H9 (cell line): ENCODE results near the gene PSAPL1. TPM values are rescaled to one million over a fixed set of nuclear protein-coding genes. Genes with fewer than 3 reads are reported as not detected.

Source experiments
- DNase-seq: peaks from one replicate; pipeline ENCODE4 v3.0.0-alpha.2; 2017
- H2AFZ ChIP-seq: one replicate; pipeline ENCODE4 v1.6.1; 2013; ENCODE audit warnings: mild to moderate bottlenecking, low read length, control low read depth, moderate library complexity
- H2AK5ac ChIP-seq: 2 replicates; pipeline ENCODE4 v1.6.1; 2013; ENCODE audit warnings: low read length, control low read depth, mixed read lengths; ENCODE audit not compliant: insufficient read length
- H2BK120ac ChIP-seq: one replicate; pipeline ENCODE4 v1.6.1; 2013; ENCODE audit warnings: low read depth, mild to moderate bottlenecking, low read length, control low read depth, inconsistent platforms; ENCODE audit not compliant: poor library complexity, severe bottlenecking
- H2BK12ac ChIP-seq: 2 replicates; pipeline ENCODE4 v1.6.1; 2013; ENCODE audit warnings: low read length, control low read depth, mixed read lengths, low read depth; ENCODE audit not compliant: insufficient read length
- H2BK15ac ChIP-seq: 2 replicates; pipeline ENCODE4 v1.6.1; 2013; ENCODE audit warnings: low read depth, low read length, control low read depth
- H2BK20ac ChIP-seq: one replicate; pipeline ENCODE4 v1.6.1; 2013; ENCODE audit warnings: low read depth, mild to moderate bottlenecking, low read length, control low read depth, inconsistent platforms; ENCODE audit not compliant: poor library complexity, severe bottlenecking
- H2BK5ac ChIP-seq: 2 replicates; pipeline ENCODE4 v1.6.1; 2013; ENCODE audit warnings: low read length, control low read depth, mixed read lengths; ENCODE audit not compliant: insufficient read length
- H3K14ac ChIP-seq: 2 replicates; pipeline ENCODE4 v1.6.1; 2013; ENCODE audit warnings: low read length, control low read depth; ENCODE audit not compliant: insufficient read depth
- H3K18ac ChIP-seq: 2 replicates; pipeline ENCODE4 v1.6.1; 2013; ENCODE audit warnings: low read depth, mild to moderate bottlenecking, mixed read lengths, low read length, control low read depth; ENCODE audit not compliant: insufficient read length
- H3K23ac ChIP-seq: 2 replicates; pipeline ENCODE4 v1.6.1; 2013; ENCODE audit warnings: low read length, control low read depth, mixed read lengths, low read depth; ENCODE audit not compliant: insufficient read length
- H3K23me2 ChIP-seq: 2 replicates; pipeline ENCODE4 v1.6.1; 2013; ENCODE audit warnings: low read depth, mild to moderate bottlenecking, mixed read lengths, low read length, control low read depth; ENCODE audit not compliant: insufficient read length, poor library complexity, severe bottlenecking
- H3K27ac ChIP-seq: 2 replicates; pipeline ENCODE4 v1.5.1; 2013; ENCODE audit warnings: low read length, control low read depth, mixed read lengths, low read depth; ENCODE audit not compliant: insufficient read length
- H3K27me3 ChIP-seq: 2 replicates; pipeline ENCODE4 v1.6.1; 2013; ENCODE audit warnings: low read length, control low read depth, inconsistent platforms; ENCODE audit not compliant: insufficient read depth
- H3K4ac ChIP-seq: 2 replicates; pipeline ENCODE4 v1.6.1; 2013; ENCODE audit warnings: low read depth, mild to moderate bottlenecking, control low read depth, inconsistent platforms, low read length, moderate library complexity
- H3K4me1 ChIP-seq: 2 replicates; pipeline ENCODE4 v1.6.1; 2013; ENCODE audit warnings: low read length, control low read depth, inconsistent platforms; ENCODE audit not compliant: insufficient read depth
- H3K4me2 ChIP-seq: 2 replicates; pipeline ENCODE4 v1.6.1; 2013; ENCODE audit warnings: low read length, control low read depth, mixed read lengths; ENCODE audit not compliant: insufficient read length, insufficient read depth
- H3K56ac ChIP-seq: 2 replicates; pipeline ENCODE4 v1.6.1; 2013; ENCODE audit warnings: low read depth, mild to moderate bottlenecking, mixed read lengths, low read length, control low read depth; ENCODE audit not compliant: insufficient read length
- H3K79me1 ChIP-seq: 2 replicates; pipeline ENCODE4 v1.6.1; 2013; ENCODE audit warnings: low read depth, mild to moderate bottlenecking, moderate library complexity, low read length, control low read depth, inconsistent platforms; ENCODE audit not compliant: insufficient read depth, poor library complexity, severe bottlenecking
- H3K79me2 ChIP-seq: 2 replicates; pipeline ENCODE4 v1.6.1; 2013; ENCODE audit warnings: low read length, control low read depth, inconsistent platforms; ENCODE audit not compliant: insufficient read depth
- H3K9ac ChIP-seq: 2 replicates; pipeline ENCODE4 v1.6.1; 2013; ENCODE audit warnings: low read length, control low read depth, mixed read lengths; ENCODE audit not compliant: insufficient read length; ENCODE audit errors: extremely low read depth
- H3K9me3 ChIP-seq: one replicate; pipeline ENCODE4 v1.6.1; 2013; ENCODE audit warnings: low read depth, low read length, inconsistent platforms; ENCODE audit not compliant: control insufficient read depth
- H3T11ph ChIP-seq: one replicate; pipeline ENCODE4 v1.6.1; 2013; ENCODE audit warnings: mild to moderate bottlenecking, low read length, control low read depth, inconsistent platforms
- H4K20me1 ChIP-seq: one replicate; pipeline ENCODE4 v1.6.1; 2013; ENCODE audit not compliant: control insufficient read depth, insufficient read length, insufficient read depth
- H4K5ac ChIP-seq: 2 replicates; pipeline ENCODE4 v1.6.1; 2013; ENCODE audit warnings: low read depth, mild to moderate bottlenecking, mixed read lengths, low read length, control low read depth; ENCODE audit not compliant: insufficient read length
- H4K8ac ChIP-seq: replicated peaks from 2 replicates; pipeline ENCODE4 v1.6.1; 2013; ENCODE audit warnings: low read length, control low read depth, mixed read lengths, low read depth; ENCODE audit not compliant: insufficient read length
- H4K91ac ChIP-seq: 2 replicates; pipeline ENCODE4 v1.6.1; 2013; ENCODE audit warnings: low read depth, mild to moderate bottlenecking, moderate library complexity, mixed read lengths, low read length, control low read depth; ENCODE audit not compliant: insufficient read length
- H3K27ac Mint-ChIP-seq, 3 experiments: 2 replicates in 2 of 3; 3 replicates in 1 of 3; pipeline ENCODE4 v1.8.0; 2020 to 2021; ENCODE audit warnings: mixed read lengths in 3 of 3, mild to moderate bottlenecking in 1 of 3, moderate library complexity in 1 of 3
- H3K27me3 Mint-ChIP-seq: 2 replicates; pipeline ENCODE4 v1.8.0; 2021; ENCODE audit warnings: low read depth, mild to moderate bottlenecking, moderate library complexity, mixed read lengths
- H3K36me3 Mint-ChIP-seq, 3 experiments: 2 replicates in 2 of 3; 3 replicates in 1 of 3; pipeline ENCODE4 v1.8.0; 2020 to 2021; ENCODE audit warnings: low read depth in 3 of 3, mixed read lengths in 3 of 3; ENCODE audit not compliant: insufficient read depth in 1 of 3
- H3K4me1 Mint-ChIP-seq, 2 experiments: 2 replicates each; pipeline ENCODE4 v1.8.0; 2020; ENCODE audit warnings: mixed read lengths in 2 of 2
- H3K4me3 Mint-ChIP-seq, 2 experiments: 2 replicates in 1 of 2; 3 replicates in 1 of 2; pipeline ENCODE4 v1.8.0; 2020 to 2021; ENCODE audit warnings: mild to moderate bottlenecking in 2 of 2, mixed read lengths in 2 of 2, moderate library complexity in 1 of 2
- H3K9me3 Mint-ChIP-seq, 2 experiments: 2 replicates in 1 of 2; 3 replicates in 1 of 2; pipeline ENCODE4 v1.8.0; 2020; ENCODE audit warnings: mild to moderate bottlenecking in 2 of 2, mixed read lengths in 2 of 2, moderate library complexity in 1 of 2
- WGBS: extraction: QIAGEN DNeasy Blood & Tissue Kit; methylation state at CpG from one replicate; pipeline ENCODE4 v1.1.7; 2013; ENCODE audit warnings: missing lambda C conversion rate, low lambda C conversion rate, mixed read lengths; ENCODE audit not compliant: insufficient read length; ENCODE audit errors: extremely low coverage; 5-methylcytosine and 5-hydroxymethylcytosine counted together
- total RNA-seq: library from RNA; stranded (reverse); gene quantifications from 2 replicates; pipeline ENCODE4 v1.2.1, GENCODE V29; 2021
- TF ChIP-seq, protein P1 (sequence below): fragments of 200-600 bp; sonication (generic); conservative IDR thresholded peaks from 3 replicates; pipeline ENCODE4 v1.8.0; 2021; ENCODE audit warnings: antibody characterized with exemption, mild to moderate bottlenecking

PSAPL1 gene
- total RNA-seq, 1 experiment from 2014 or later = 0.04 TPM

DNA sequence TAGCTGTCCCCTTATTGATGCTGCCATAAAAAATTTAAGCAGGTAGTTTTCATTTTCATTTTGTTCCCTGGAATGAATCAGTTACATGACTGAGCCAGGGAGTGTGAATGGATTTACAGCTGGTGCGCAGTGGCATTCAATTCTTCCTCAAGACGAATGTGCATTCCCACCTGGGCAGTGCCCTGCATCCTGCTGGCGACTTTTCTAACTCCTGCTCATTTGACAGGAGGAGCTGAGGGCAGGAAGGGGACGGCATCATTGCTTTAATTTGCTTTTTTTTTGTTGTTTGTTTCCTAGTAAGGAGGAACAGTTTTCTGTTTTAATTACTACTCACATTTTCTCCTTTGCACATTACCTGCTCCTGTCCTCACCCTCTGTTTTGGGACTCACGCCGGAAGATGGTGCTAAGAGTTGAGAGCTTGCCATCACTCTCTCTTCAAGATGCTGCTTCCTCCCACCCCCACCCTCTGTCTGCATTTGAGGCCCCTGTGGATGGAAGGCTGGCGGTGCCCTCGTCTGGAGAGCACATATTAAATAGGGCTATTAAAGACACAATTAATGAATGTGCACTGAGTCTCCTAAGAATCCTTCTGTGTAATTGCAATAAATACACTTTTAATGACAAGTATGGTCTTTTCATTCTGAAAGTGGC is 35.8 kb downstream of the PSAPL1 start:
- no peak overlapping the region for H2BK120ac ChIP-seq
- peak; percentile 13 for DNase-seq
- H3K4me1 Mint-ChIP-seq = peaks cover 2 to 9% of the 10 kb centered on the region in 2 experiments; a peak in 2 of 4 replicates
- no peaks in the 10 kb centered on the region for H3K9me3 ChIP-seq
- no peak overlapping the region for H3K18ac ChIP-seq
- H3K27ac Mint-ChIP-seq = no peak overlapping the region
- H3K23ac ChIP-seq = no peak overlapping the region
- no peak overlapping the region for H3K4me2 ChIP-seq
- H4K8ac ChIP-seq = no peak overlapping the region
- no peak overlapping the region for H3K4ac ChIP-seq
- WGBS = no CpG with 5 or more reads among the region's 8 CpGs
- no peak overlapping the region for H4K5ac ChIP-seq
- no peaks in the 10 kb centered on the region for H3K36me3 Mint-ChIP-seq
- H3K27me3 Mint-ChIP-seq = peaks cover 40% of the 10 kb centered on the region
- TF ChIP-seq, protein P1, sequence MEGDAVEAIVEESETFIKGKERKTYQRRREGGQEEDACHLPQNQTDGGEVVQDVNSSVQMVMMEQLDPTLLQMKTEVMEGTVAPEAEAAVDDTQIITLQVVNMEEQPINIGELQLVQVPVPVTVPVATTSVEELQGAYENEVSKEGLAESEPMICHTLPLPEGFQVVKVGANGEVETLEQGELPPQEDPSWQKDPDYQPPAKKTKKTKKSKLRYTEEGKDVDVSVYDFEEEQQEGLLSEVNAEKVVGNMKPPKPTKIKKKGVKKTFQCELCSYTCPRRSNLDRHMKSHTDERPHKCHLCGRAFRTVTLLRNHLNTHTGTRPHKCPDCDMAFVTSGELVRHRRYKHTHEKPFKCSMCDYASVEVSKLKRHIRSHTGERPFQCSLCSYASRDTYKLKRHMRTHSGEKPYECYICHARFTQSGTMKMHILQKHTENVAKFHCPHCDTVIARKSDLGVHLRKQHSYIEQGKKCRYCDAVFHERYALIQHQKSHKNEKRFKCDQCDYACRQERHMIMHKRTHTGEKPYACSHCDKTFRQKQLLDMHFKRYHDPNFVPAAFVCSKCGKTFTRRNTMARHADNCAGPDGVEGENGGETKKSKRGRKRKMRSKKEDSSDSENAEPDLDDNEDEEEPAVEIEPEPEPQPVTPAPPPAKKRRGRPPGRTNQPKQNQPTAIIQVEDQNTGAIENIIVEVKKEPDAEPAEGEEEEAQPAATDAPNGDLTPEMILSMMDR = no peak
- H4K20me1 ChIP-seq = no peaks in the 10 kb centered on the region
- H3K27me3 ChIP-seq = no peaks in the 10 kb centered on the region; the same call in 1 of the 2 replicates
- H3K79me1 ChIP-seq = no peaks in the 10 kb centered on the region
- no peak overlapping the region for H3K27ac ChIP-seq
- H2AK5ac ChIP-seq = no peak overlapping the region
- no peak overlapping the region for H2BK12ac ChIP-seq
- no peak overlapping the region for H2BK20ac ChIP-seq
- no peak overlapping the region for H2AFZ ChIP-seq
- H3K56ac ChIP-seq = no peak overlapping the region
- no peaks in the 10 kb centered on the region for H3K79me2 ChIP-seq
- H3K4me3 Mint-ChIP-seq = no peak overlapping the region
- no peak overlapping the region for H3K9ac ChIP-seq
- H3T11ph ChIP-seq = no peak overlapping the region
- H3K9me3 Mint-ChIP-seq = no peaks in the 10 kb centered on the region; a peak in 2 of 5 replicates
- H2BK15ac ChIP-seq = no peak overlapping the region
- H4K91ac ChIP-seq = no peak overlapping the region
- H3K4me1 ChIP-seq = no peaks in the 10 kb centered on the region
- no peak overlapping the region for H2BK5ac ChIP-seq
- H3K23me2 ChIP-seq = no peaks in the 10 kb centered on the region
- H3K14ac ChIP-seq = no peak overlapping the region
